Upper lobe of right lung (tissue), 1 donor: ENCODE measurements around the gene LHX6. TPM values are rescaled to one million over a fixed set of nuclear protein-coding genes. Genes with fewer than 3 reads are reported as not detected.

Experiments used
- ATAC-seq: fragments of 200-7000 bp; cut with Tn5 transposase; one replicate; pipeline ENCODE4 v1.9.1; 2020; ENCODE audit warnings: mild to moderate bottlenecking, moderate library complexity
- DNase-seq: peaks from one replicate; pipeline ENCODE4 v3.0.0-alpha.2; 2020
- H3K27ac ChIP-seq: fragments of 200-600 bp; one replicate; pipeline ENCODE4 v1.8.0; 2022
- H3K27me3 ChIP-seq: fragments of 200-600 bp; one replicate; pipeline ENCODE4 v1.8.0; 2022; ENCODE audit warnings: mild to moderate bottlenecking
- H3K36me3 ChIP-seq: fragments of 200-600 bp; one replicate; pipeline ENCODE4 v1.8.0; 2022
- H3K4me1 ChIP-seq: fragments of 200-600 bp; one replicate; pipeline ENCODE4 v1.8.0; 2022
- H3K4me3 ChIP-seq: fragments of 200-600 bp; one replicate; pipeline ENCODE4 v1.8.0; 2022; ENCODE audit warnings: mild to moderate bottlenecking
- H3K9me3 ChIP-seq: fragments of 200-600 bp; one replicate; pipeline ENCODE4 v1.8.0; 2022
- CTCF ChIP-seq: fragments of 200-600 bp; IDR thresholded peaks from one replicate; pipeline ENCODE4 v1.8.0; 2022; ENCODE audit warnings: antibody characterized with exemption
- intact Hi-C: fragments of 100-400 bp; cut with DNase I; formaldehyde crosslinking; loops from one replicate; pipeline ENCODE4 v1.11.0; 2022
- total RNA-seq: library from RNA; stranded (reverse); fragmentation: NEBNext Ultra II Directional; extraction: Animal tissue kit (Norgen Biotek cat#: 25700); gene quantifications from one replicate; pipeline ENCODE4 v1.2.1, GENCODE V29; 2021
- donor health status: DM: no; HTN: yes; CAD: no; lungs with severe emphysema.

LHX6 gene
- total RNA-seq, 1 donor from 2014 or later, result 16.9 TPM

GRCh38 chr9:122197882-122198281 is 30.9 kb downstream of the LHX6 start:
- Histone ChIP-seq H3K9me3 (no peaks in the 10 kb centered on the region), H3K27ac (no peak overlapping the region), H3K4me1 (no peaks in the 10 kb centered on the region), H3K27me3 (peaks cover 10% of the 10 kb centered on the region), H3K36me3 (no peaks in the 10 kb centered on the region), H3K4me3 (no peak overlapping the region)
- DNase-seq (no peak), ATAC-seq (no peak)
- intact Hi-C loops, result no loop called here
- TF ChIP-seq CTCF, result no peak

- Histone ChIP-seq H3K27ac (no peak overlapping the region), H3K4me3 (no peak overlapping the region), H3K27me3 (peaks cover 10% of the 10 kb centered on the region), H3K4me1 (no peaks in the 10 kb centered on the region), H3K36me3 (no peaks in the 10 kb centered on the region), H3K9me3 (no peaks in the 10 kb centered on the region)
- intact Hi-C loops, result no loop called here
- DNase-seq (no peak), ATAC-seq (no peak)
- TF ChIP-seq CTCF, result no peak
Observed at GRCh38 chr9:122197426-122197825, 31.3 kb downstream of the LHX6 start.

- Histone ChIP-seq H3K4me3 (no peak overlapping the region), H3K9me3 (no peaks in the 10 kb centered on the region), H3K27me3 (peaks cover 10% of the 10 kb centered on the region), H3K36me3 (no peaks in the 10 kb centered on the region), H3K4me1 (no peaks in the 10 kb centered on the region), H3K27ac (no peak overlapping the region)
- ATAC-seq (no peak), DNase-seq (no peak)
- no peak for TF ChIP-seq CTCF
- intact Hi-C loops, result no loop called here
Observed at GRCh38 chr9:122195875-122196274, 32.9 kb downstream of the LHX6 start.

- Histone ChIP-seq H3K36me3 (no peaks in the 10 kb centered on the region), H3K27me3 (peaks cover 10% of the 10 kb centered on the region), H3K4me3 (no peak overlapping the region), H3K4me1 (no peaks in the 10 kb centered on the region), H3K9me3 (no peaks in the 10 kb centered on the region), H3K27ac (no peak overlapping the region)
- ATAC-seq (no peak), DNase-seq (no peak)
- TF ChIP-seq CTCF, result no peak
- intact Hi-C loops, result no loop called here
Observed at GRCh38 chr9:122193651-122194050, 35.1 kb downstream of the LHX6 start.

GRCh38 chr9:122192914-122193525 is 35.7 kb downstream of the LHX6 start:
- DNase-seq (no peak), ATAC-seq (peak; percentile 6)
- H3K27me3 ChIP-seq, result peaks cover 9% of the 10 kb centered on the region
- H3K36me3 ChIP-seq, result no peaks in the 10 kb centered on the region
- intact Hi-C loops, result no loop called here
- H3K4me3 ChIP-seq, result no peak overlapping the region
- H3K27ac ChIP-seq, result no peak overlapping the region
- H3K9me3 ChIP-seq, result no peaks in the 10 kb centered on the region
- no peak for TF ChIP-seq CTCF
- H3K4me1 ChIP-seq, result no peaks in the 10 kb centered on the region
